Chondrocyte (in vitro differentiated cells): Measurements from ENCODE around the gene CSNK1G2. TPM values are rescaled to one million over a fixed set of nuclear protein-coding genes. Genes with fewer than 3 reads are reported as not detected.

Source experiments
- DNase-seq: peaks from one replicate; pipeline ENCODE4 v3.0.0; 2021; ENCODE audit warnings: mixed read lengths, low spot score
- H3K27ac Mint-ChIP-seq: one replicate; pipeline ENCODE4 v1.8.0; 2021; ENCODE audit warnings: mild to moderate bottlenecking, moderate library complexity, mixed read lengths; ENCODE audit not compliant: unreplicated experiment
- H3K27me3 Mint-ChIP-seq: 2 replicates; pipeline ENCODE4 v1.8.0; 2021; ENCODE audit warnings: low read depth, mixed read lengths
- H3K36me3 Mint-ChIP-seq: 2 replicates; pipeline ENCODE4 v1.8.0; 2021; ENCODE audit warnings: low read depth, mixed read lengths
- H3K4me1 Mint-ChIP-seq: 2 replicates; pipeline ENCODE4 v1.8.0; 2021; ENCODE audit warnings: low read depth, mild to moderate bottlenecking, mixed read lengths
- H3K4me3 Mint-ChIP-seq: one replicate; pipeline ENCODE4 v1.8.0; 2021; ENCODE audit warnings: mild to moderate bottlenecking, moderate library complexity, mixed read lengths; ENCODE audit not compliant: unreplicated experiment
- H3K9me3 Mint-ChIP-seq: 2 replicates; pipeline ENCODE4 v1.8.0; 2021; ENCODE audit warnings: low read depth, mixed read lengths
- total RNA-seq: library from RNA; stranded (reverse); gene quantifications from 3 replicates; pipeline ENCODE4 v1.2.1, GENCODE V29; 2021
- TF ChIP-seq, protein P1 (sequence below): fragments of 200-600 bp; sonication (generic); IDR thresholded peaks from 2 replicates; pipeline ENCODE4 v1.5.0; 2021; ENCODE audit warnings: antibody characterized with exemption, mild to moderate bottlenecking, moderate library complexity

CSNK1G2 gene
- total RNA-seq, 1 donor from 2014 or later: 58.9 TPM

DNA sequence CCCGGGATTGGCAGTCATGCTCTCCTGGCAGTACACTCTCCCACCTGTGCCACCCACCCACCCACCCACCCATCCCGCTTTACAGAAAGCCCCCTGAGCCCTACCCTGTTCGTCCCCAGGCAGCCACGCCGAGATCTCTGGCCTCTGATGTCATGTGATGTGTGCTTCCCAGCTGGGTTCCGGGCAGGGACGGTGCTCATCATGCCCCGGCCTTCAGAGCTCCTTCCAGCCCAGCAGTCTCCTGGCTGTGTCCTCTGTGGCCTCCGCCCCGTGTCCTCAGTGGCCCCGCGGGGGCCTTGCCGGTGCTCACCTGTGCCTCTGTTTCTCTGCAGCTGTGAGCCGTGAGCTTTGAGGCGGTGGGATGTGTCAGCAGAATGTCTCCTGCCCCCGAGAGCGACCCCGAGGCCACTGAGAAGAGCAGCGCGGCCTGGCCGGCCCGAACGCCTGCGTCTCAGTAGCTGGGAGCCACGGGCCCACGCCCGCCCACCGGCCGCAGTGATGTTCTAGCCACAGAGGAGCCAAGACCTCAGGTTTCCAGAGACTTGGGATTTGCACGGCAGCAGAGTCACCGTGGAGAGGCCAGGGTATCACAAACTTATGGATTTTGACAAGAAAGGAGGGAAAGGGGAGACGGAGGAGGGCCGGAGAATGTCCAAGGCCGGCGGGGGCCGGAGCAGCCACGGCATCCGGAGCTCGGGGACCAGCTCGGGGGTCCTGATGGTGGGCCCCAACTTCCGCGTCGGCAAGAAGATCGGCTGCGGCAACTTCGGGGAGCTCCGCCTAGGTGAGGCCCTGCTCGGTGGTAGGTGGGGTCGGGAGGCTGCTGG is 28.4 kb downstream of the CSNK1G2 start:
- no peaks in the 10 kb centered on the region for H3K4me1 Mint-ChIP-seq
- peaks cover 3% of the 10 kb centered on the region for H3K36me3 Mint-ChIP-seq

DNA sequence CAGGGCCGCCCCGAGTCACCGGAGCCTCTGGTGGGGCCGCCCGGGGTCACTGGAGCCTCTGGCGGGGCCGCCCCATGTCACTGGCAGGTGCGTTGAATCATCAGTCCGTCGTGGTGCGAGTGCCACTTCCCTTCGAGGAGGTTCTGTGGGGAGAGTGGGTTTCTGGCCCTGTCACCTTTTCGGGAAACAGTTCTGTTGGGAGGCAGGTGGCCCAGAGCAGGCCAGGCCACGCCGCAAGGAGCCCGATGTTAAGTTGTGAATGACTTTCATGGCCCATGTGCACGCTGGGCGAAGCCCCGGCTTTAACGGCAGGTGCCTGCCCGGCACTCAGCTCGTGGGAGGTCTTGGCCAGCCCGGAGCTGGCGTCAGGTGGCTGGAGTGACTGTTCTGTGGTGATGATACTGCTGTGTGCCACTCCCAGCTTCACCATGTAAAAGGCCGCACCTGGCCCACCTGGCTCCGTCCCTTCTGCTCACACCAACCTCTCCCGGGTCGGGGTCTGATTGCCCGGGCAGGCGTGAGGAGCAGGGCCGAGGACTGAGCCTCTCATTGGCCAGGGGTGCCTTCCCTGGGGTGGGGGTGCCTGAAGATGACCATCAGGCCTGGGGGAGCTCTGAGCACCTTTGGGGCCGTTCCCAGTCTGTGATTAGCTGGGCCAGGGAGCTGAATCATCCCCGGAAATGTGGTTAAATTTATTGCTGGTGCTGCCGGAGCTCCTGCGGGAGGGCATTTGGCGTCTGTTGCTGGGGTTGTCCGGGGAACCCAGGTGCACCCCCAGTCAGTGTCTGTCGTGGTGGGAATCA is 29.2 kb downstream of the CSNK1G2 start:
- TF ChIP-seq, protein P1, sequence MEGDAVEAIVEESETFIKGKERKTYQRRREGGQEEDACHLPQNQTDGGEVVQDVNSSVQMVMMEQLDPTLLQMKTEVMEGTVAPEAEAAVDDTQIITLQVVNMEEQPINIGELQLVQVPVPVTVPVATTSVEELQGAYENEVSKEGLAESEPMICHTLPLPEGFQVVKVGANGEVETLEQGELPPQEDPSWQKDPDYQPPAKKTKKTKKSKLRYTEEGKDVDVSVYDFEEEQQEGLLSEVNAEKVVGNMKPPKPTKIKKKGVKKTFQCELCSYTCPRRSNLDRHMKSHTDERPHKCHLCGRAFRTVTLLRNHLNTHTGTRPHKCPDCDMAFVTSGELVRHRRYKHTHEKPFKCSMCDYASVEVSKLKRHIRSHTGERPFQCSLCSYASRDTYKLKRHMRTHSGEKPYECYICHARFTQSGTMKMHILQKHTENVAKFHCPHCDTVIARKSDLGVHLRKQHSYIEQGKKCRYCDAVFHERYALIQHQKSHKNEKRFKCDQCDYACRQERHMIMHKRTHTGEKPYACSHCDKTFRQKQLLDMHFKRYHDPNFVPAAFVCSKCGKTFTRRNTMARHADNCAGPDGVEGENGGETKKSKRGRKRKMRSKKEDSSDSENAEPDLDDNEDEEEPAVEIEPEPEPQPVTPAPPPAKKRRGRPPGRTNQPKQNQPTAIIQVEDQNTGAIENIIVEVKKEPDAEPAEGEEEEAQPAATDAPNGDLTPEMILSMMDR: no peak
- Mint-ChIP-seq H3K4me1 (no peaks in the 10 kb centered on the region), H3K27me3 (no peaks in the 10 kb centered on the region), H3K9me3 (no peaks in the 10 kb centered on the region), H3K36me3 (peaks cover 5% of the 10 kb centered on the region), H3K27ac (no peak overlapping the region), H3K4me3 (no peak overlapping the region)
- DNase-seq: no peak

More for the DNA sequence above, 28.4 kb downstream of the CSNK1G2 start:
- Mint-ChIP-seq H3K4me3 (no peak overlapping the region), H3K9me3 (no peaks in the 10 kb centered on the region), H3K27ac (no peak overlapping the region), H3K27me3 (no peaks in the 10 kb centered on the region)
- DNase-seq: no peak
- TF ChIP-seq, protein P1: no peak

DNA sequence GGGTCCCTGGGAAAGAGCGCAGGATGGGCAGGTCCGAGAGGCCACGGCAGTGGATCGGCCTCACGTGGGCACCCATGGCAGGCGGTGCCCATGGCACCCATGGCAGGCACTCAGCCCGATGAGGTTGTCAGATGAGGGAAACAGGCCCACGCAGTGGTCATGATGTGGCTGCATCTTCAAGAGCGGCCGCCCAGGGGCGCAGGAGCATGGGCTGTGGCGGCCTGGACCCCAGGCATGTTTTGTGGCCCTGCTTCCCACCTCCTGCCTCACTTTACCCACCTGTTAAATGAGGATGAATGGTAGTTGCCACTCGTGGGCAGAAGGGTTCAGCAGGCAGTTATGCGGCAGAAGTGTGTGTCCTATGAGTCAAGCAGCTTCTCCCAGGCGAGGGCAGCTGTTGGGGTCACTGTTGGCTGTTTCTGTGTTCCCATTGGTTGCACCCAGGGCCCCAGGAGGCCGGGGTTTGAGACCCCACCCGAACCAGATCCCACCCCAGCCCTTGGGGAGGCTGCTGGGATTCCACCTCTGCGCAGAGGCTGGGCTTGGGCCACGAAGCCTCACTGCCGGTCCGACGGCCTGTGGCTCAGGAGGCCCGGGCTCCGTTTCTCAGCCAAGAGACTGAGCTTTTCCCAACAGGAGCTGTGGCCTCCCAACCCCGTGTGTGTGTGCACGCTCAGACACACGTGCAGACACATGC is 30.0 kb downstream of the CSNK1G2 start:
- DNase-seq: no peak
- TF ChIP-seq, protein P1: no peak
- no peak overlapping the region for H3K27ac Mint-ChIP-seq
- H3K4me1 Mint-ChIP-seq: no peaks in the 10 kb centered on the region
- H3K36me3 Mint-ChIP-seq: peaks cover 6% of the 10 kb centered on the region
- H3K27me3 Mint-ChIP-seq: no peaks in the 10 kb centered on the region
- H3K4me3 Mint-ChIP-seq: no peak overlapping the region
- no peaks in the 10 kb centered on the region for H3K9me3 Mint-ChIP-seq

DNA sequence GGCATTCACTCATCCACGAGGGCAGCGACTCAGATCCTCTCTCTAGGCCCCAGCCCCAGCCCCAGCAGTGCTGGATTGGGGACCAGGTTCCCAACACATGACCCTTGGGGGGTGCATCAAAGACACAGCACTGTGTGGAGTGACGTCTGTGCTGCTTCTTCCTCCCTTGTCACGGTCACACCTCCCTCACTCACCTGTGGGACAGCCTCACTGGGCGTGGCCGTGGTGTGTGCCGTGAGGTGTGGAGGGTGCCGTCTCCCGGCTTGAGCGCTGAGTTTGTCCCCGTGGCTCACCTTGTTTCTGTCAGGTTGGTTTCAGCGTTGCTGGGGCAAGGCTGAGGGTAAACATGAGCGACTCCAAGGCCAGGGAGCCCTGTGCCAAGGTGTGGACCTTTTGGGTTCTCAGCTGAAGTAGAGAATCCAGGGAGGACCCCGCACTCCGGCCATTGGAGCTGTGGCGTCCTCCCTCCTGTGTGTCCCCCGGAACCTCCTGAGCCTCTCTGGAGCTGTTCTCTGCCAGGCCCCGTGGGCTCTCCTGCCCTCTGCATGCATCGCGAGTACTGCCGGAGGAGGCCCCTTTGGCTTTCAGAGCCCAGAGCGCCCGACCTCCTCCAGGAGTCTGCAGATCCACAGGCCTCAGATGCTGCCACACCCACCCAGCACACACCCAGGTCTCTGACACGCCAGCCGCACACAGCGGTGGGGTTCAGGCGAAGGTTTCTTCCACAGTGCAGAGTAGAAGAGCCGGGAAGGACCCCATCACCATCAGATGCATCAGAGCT is 33.6 kb downstream of the CSNK1G2 start:
- Mint-ChIP-seq H3K27me3 (no peaks in the 10 kb centered on the region), H3K4me3 (no peak overlapping the region), H3K4me1 (no peaks in the 10 kb centered on the region), H3K9me3 (no peaks in the 10 kb centered on the region), H3K27ac (no peak overlapping the region), H3K36me3 (peaks cover 3% of the 10 kb centered on the region)
- DNase-seq: no peak
- TF ChIP-seq, protein P1: no peak
